GM13977 (cell line): ENCODE results near the gene RUNX2.

ENCODE experiments used
- DNase-seq: peaks from one replicate; pipeline ENCODE4 v3.0.0; 2012; ENCODE audit warnings: low spot score
- in situ Hi-C: fragments of 300-500 bp; cut with MboI; formaldehyde crosslinking; loops from one replicate; pipeline ENCODE4 v1.12.0; 2022; ENCODE audit warnings: low sequenced_read_pairs, low pct_unique_long_range_greater_than_20kb, mixed read lengths, inconsistent platforms; ENCODE audit not compliant: unreplicated experiment
- TF ChIP-seq, protein P1 (sequence below): IDR thresholded peaks from 2 replicates; pipeline ENCODE4 v1.5.1; 2012; ENCODE audit warnings: mild to moderate bottlenecking, control low read depth; ENCODE audit not compliant: insufficient read depth; ENCODE audit errors: extremely low read depth, missing control alignments

Gene RUNX2

DNA sequence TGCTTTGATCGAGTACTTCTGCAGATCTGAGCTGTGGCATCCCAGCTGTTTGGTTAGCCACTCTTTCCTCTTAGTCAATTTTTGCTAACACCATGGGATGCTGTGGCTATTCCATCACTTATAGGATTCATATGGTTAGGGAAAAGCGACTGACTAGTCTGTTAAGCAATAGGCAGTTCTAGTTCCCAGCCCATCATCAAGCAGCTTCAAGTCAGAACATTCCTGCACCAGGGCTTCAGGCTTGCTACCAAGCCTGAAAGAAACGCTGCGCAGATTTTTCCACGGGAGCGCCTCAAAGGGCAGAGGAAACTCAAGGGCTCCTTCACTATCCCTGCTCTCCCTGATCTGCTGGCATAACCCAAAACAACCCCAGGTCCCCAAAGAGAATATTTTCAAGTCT, 209.4 kb downstream of the RUNX2 start:
- no peak for DNase-seq
- in situ Hi-C loops: no loop called here
- TF ChIP-seq, protein P1, sequence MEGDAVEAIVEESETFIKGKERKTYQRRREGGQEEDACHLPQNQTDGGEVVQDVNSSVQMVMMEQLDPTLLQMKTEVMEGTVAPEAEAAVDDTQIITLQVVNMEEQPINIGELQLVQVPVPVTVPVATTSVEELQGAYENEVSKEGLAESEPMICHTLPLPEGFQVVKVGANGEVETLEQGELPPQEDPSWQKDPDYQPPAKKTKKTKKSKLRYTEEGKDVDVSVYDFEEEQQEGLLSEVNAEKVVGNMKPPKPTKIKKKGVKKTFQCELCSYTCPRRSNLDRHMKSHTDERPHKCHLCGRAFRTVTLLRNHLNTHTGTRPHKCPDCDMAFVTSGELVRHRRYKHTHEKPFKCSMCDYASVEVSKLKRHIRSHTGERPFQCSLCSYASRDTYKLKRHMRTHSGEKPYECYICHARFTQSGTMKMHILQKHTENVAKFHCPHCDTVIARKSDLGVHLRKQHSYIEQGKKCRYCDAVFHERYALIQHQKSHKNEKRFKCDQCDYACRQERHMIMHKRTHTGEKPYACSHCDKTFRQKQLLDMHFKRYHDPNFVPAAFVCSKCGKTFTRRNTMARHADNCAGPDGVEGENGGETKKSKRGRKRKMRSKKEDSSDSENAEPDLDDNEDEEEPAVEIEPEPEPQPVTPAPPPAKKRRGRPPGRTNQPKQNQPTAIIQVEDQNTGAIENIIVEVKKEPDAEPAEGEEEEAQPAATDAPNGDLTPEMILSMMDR: no peak

GRCh38 chr6:45538641-45539547, 210.8 kb downstream of the RUNX2 start:
- TF ChIP-seq, protein P1: no peak
- in situ Hi-C loops: no loop called here

DNA sequence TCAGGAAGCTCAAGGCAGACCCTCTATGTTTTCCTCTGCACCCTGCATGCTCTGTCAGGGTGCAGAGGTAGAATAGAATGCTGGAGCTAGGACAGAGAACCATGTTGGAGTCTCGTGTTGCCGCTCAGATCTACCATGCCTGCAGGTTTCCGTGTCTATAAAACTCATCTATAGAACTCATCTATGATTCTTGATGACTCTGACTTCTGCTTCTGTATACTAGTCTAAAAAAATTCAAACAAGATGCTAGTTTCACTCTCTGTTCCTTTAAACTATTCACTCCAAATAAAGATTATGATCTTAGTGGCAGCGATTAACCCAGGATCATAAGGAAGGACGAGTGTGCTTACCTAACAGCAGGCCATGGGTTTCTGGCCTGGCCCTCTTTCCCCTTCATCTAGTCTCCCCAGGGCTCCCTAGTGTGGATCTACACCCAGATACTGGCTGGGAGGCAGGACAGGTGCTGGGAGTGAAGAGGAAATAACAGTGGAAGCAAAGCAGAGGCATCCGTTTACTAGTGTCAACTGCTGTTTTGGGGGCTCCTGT, 212.3 kb downstream of the RUNX2 start:
- no peak for DNase-seq
- TF ChIP-seq, protein P1: no peak
- in situ Hi-C loops: no loop called here

More at GRCh38 chr6:45538641-45539547, 210.8 kb downstream of the RUNX2 start:
- no peak for DNase-seq

GRCh38 chr6:45541934-45542333, 213.8 kb downstream of the RUNX2 start:
- TF ChIP-seq, protein P1: no peak
- DNase-seq: no peak
- in situ Hi-C loops: no loop called here

- TF ChIP-seq, protein P1: no peak
- no peak for DNase-seq
- in situ Hi-C loops: no loop called here
These were observed 215.4 kb downstream of the RUNX2 start for GRCh38 chr6:45543298-45544235.

- TF ChIP-seq, protein P1: no peak
- in situ Hi-C loops: no loop called here
- no peak for DNase-seq
These were observed 217.3 kb downstream of the RUNX2 start for GRCh38 chr6:45545416-45545815.
